IMR-90 (cell line): Measurements from ENCODE around the gene HSFX1. TPM values are rescaled to one million over a fixed set of nuclear protein-coding genes. Genes with fewer than 3 reads are reported as not detected.

Experiments
- ATAC-seq: fragments of 200-7000 bp; cut with Tn5 transposase; 2 replicates; pipeline ENCODE4 v1.9.1; 2020; ENCODE audit warnings: low read depth, mild to moderate bottlenecking, moderate library complexity
- BruUV-seq: library from RNA; stranded (reverse); fragments of 400-500 nt; replicated peaks from 2 replicates; lab custom pipeline; 2021; lab: Mats Ljungman, UMichigan
- CTCF ChIA-PET: fragments of 300-600 bp; formaldehyde crosslinking; extraction: SDS; loops from one replicate; lab custom pipeline; 2021; ENCODE audit warnings: antibody characterized with exemption; lab: Yijun Ruan, JAX
- POLR2A ChIA-PET: fragments of 300-600 bp; sonication (Branson Sonifier 250); formaldehyde crosslinking; loops from one replicate; lab custom pipeline; 2022; ENCODE audit warnings: antibody characterized with exemption; ENCODE audit not compliant: unreplicated experiment; lab: Charles Lee
- DNase-seq: peaks from one replicate; pipeline ENCODE4 v3.0.0; 2013
- H2AFZ ChIP-seq: replicated peaks from 2 replicates; pipeline ENCODE3; 2013; ENCODE audit warnings: low read length, mild to moderate bottlenecking; ENCODE audit not compliant: poor library complexity
- H2AK5ac ChIP-seq: 2 replicates; pipeline ENCODE4 v1.6.1; 2013; ENCODE audit warnings: low read depth, low read length, inconsistent platforms
- H2AK9ac ChIP-seq: replicated peaks from 2 replicates; pipeline ENCODE3; 2013; ENCODE audit warnings: mild to moderate bottlenecking, low read depth, low read length, moderate library complexity; ENCODE audit not compliant: poor library complexity
- H2BK120ac ChIP-seq: 2 replicates; pipeline ENCODE4 v1.6.1; 2013; ENCODE audit warnings: low read depth, low read length, inconsistent platforms
- H2BK15ac ChIP-seq: 3 replicates; pipeline ENCODE4 v1.6.1; 2013; ENCODE audit warnings: low read depth, low read length, inconsistent platforms
- H2BK20ac ChIP-seq: 2 replicates; pipeline ENCODE4 v1.6.1; 2013; ENCODE audit warnings: low read depth, mild to moderate bottlenecking, inconsistent platforms, low read length, moderate library complexity
- H2BK5ac ChIP-seq: 2 replicates; pipeline ENCODE4 v1.6.1; 2013; ENCODE audit warnings: mild to moderate bottlenecking, low read depth, low read length, inconsistent platforms; ENCODE audit not compliant: poor library complexity, severe bottlenecking
- H3K14ac ChIP-seq: replicated peaks from 2 replicates; pipeline ENCODE4 v1.6.1; 2013; ENCODE audit warnings: low read depth, low read length, inconsistent platforms
- H3K18ac ChIP-seq: 2 replicates; pipeline ENCODE4 v1.6.1; 2013; ENCODE audit warnings: low read depth, low read length, control low read depth
- H3K23ac ChIP-seq: 2 replicates; pipeline ENCODE4 v1.6.1; 2013; ENCODE audit warnings: low read depth, low read length, inconsistent platforms
- H3K27ac ChIP-seq: 2 replicates; pipeline ENCODE4 v1.5.1; 2013; ENCODE audit warnings: mild to moderate bottlenecking, control low read depth, low read length; ENCODE audit not compliant: insufficient read depth
- H3K27me3 ChIP-seq: 2 replicates; pipeline ENCODE4 v1.6.1; 2013; ENCODE audit warnings: low read length; ENCODE audit not compliant: control insufficient read depth, insufficient read depth
- H3K36me3 ChIP-seq: 2 replicates; pipeline ENCODE4 v1.6.1; 2013; ENCODE audit warnings: low read length, mixed read lengths; ENCODE audit not compliant: control insufficient read depth, insufficient read depth
- H3K4ac ChIP-seq: 2 replicates; pipeline ENCODE4 v1.6.1; 2013; ENCODE audit warnings: low read depth, low read length, inconsistent platforms
- H3K4me1 ChIP-seq: 2 replicates; pipeline ENCODE4 v1.6.1; 2013; ENCODE audit warnings: low read length, mixed read lengths; ENCODE audit not compliant: control insufficient read depth, insufficient read depth
- H3K4me2 ChIP-seq: 2 replicates; pipeline ENCODE4 v1.6.1; 2013; ENCODE audit warnings: low read depth, mild to moderate bottlenecking, control low read depth, low read length, moderate library complexity
- H3K4me3 ChIP-seq: 2 replicates; pipeline ENCODE4 v1.5.1; 2013; ENCODE audit warnings: low read depth, mild to moderate bottlenecking, control low read depth, low read length, moderate library complexity; ENCODE audit not compliant: insufficient read depth
- H3K56ac ChIP-seq: 2 replicates; pipeline ENCODE4 v1.6.1; 2013; ENCODE audit warnings: low read length, inconsistent platforms; ENCODE audit not compliant: insufficient read depth; ENCODE audit errors: extremely low read depth
- H3K79me1 ChIP-seq, 2 experiments: 2 replicates each; pipeline ENCODE4 v1.6.1; 2013; ENCODE audit warnings: low read length in 2 of 2, inconsistent platforms in 1 of 2, low read depth in 1 of 2
- H3K9ac ChIP-seq: 2 replicates; pipeline ENCODE4 v1.6.1; 2013; ENCODE audit warnings: low read depth, low read length, control low read depth
- H3K9me1 ChIP-seq: 2 replicates; pipeline ENCODE4 v1.6.1; 2013; ENCODE audit warnings: low read length, inconsistent platforms; ENCODE audit not compliant: insufficient read depth
- H3K9me3 ChIP-seq: 2 replicates; pipeline ENCODE4 v1.6.1; 2013; ENCODE audit warnings: low read length; ENCODE audit not compliant: control insufficient read depth, insufficient read depth
- H4K20me1 ChIP-seq: 2 replicates; pipeline ENCODE4 v1.6.1; 2013; ENCODE audit warnings: low read length, inconsistent platforms; ENCODE audit not compliant: insufficient read depth
- H4K5ac ChIP-seq: 2 replicates; pipeline ENCODE4 v1.6.1; 2013; ENCODE audit warnings: mild to moderate bottlenecking, low read depth, low read length, control low read depth
- H4K8ac ChIP-seq, 2 experiments: 2 replicates each; pipeline ENCODE4 v1.6.1; 2013; ENCODE audit warnings: low read depth in 2 of 2, low read length in 2 of 2, control low read depth in 1 of 2, inconsistent platforms in 1 of 2
- H4K91ac ChIP-seq: 2 replicates; pipeline ENCODE4 v1.6.1; 2013; ENCODE audit warnings: low read depth, low read length, inconsistent platforms; ENCODE audit not compliant: insufficient read depth
- CEBPB ChIP-seq: IDR thresholded peaks from 2 replicates; pipeline ENCODE4 v1.6.1; 2012; ENCODE audit warnings: low read depth, low read length, improper control_type of control experiment
- CHD1 ChIP-seq: IDR thresholded peaks from 2 replicates; pipeline ENCODE4 v1.6.1; 2012; ENCODE audit warnings: low read depth, low read length, improper control_type of control experiment
- CTCF ChIP-seq: conservative IDR thresholded peaks from 2 replicates; pipeline ENCODE4 v1.5.1; 2012; ENCODE audit warnings: mild to moderate bottlenecking, low read depth, low read length, improper control_type of control experiment
- ELK1 ChIP-seq: fragments of 150-350 bp; IDR thresholded peaks from 2 replicates; pipeline ENCODE4 v1.6.1; 2016; ENCODE audit warnings: low read depth, mild to moderate bottlenecking, low read length, moderate library complexity, borderline replicate concordance
- FOS ChIP-seq: fragments of 150-350 bp; IDR thresholded peaks from 2 replicates; pipeline ENCODE4 v1.6.1; 2016; ENCODE audit warnings: low read depth, low read length
- MAZ ChIP-seq: IDR thresholded peaks from 2 replicates; pipeline ENCODE4 v1.6.1; 2012; ENCODE audit warnings: low read depth, mild to moderate bottlenecking, low read length, improper control_type of control experiment, moderate library complexity, borderline replicate concordance
- MXI1 ChIP-seq: IDR thresholded peaks from 2 replicates; pipeline ENCODE4 v1.6.1; 2012; ENCODE audit warnings: low read depth, mild to moderate bottlenecking, low read length, moderate library complexity, borderline replicate concordance
- NFE2L2 ChIP-seq: fragments of 150-350 bp; IDR thresholded peaks from 2 replicates; pipeline ENCODE4 v1.6.1; 2016; ENCODE audit warnings: low read depth, mild to moderate bottlenecking, low read length
- RAD21 ChIP-seq: IDR thresholded peaks from 2 replicates; pipeline ENCODE4 v1.6.1; 2012; ENCODE audit warnings: low read length, improper control_type of control experiment
- SMC3 ChIP-seq: fragments of 150-350 bp; IDR thresholded peaks from 2 replicates; pipeline ENCODE4 v1.6.1; 2016; ENCODE audit warnings: low read depth, mild to moderate bottlenecking, antibody characterized with exemption, low read length, moderate library complexity
- WGBS, 2 experiments: methylation state at CpG; one replicate each; pipeline versions ENCODE4 v1.1.5 to v1.1.7; 2013; ENCODE audit warnings: missing lambda C conversion rate in 2 of 2; ENCODE audit not compliant: insufficient read length in 1 of 2; ENCODE audit errors: extremely low coverage in 2 of 2; 5-methylcytosine and 5-hydroxymethylcytosine counted together
- dilution Hi-C: fragments of 300-500 bp; cut with HindIII; formaldehyde crosslinking; loops from one replicate; pipeline ENCODE4 v1.14.3; 2018; ENCODE audit warnings: low sequenced_read_pairs; ENCODE audit not compliant: unreplicated experiment
- in situ Hi-C: fragments of 300-500 bp; cut with MboI; formaldehyde crosslinking; loops from 3 replicates; pipeline ENCODE4 v1.14.3; 2019; ENCODE audit warnings: low sequenced_read_pairs, inconsistent platforms, mixed read lengths
- intact Hi-C: fragments of 100-400 bp; cut with micrococcal nuclease; formaldehyde crosslinking; loops from 2 replicates; pipeline ENCODE4 v1.10.0; 2022
- polyA plus RNA-seq, 3 experiments: library from polyadenylated mRNA; depleted of rRNA; stranded (reverse); fragments of >200 nt; gene quantifications; 2 replicates each; pipeline ENCODE4 v1.2.3, GENCODE V29; 2012; ENCODE audit warnings: low replicate concordance in 1 of 3
- total RNA-seq: library from RNA; depleted of rRNA; stranded (reverse); fragments of >200 nt; gene quantifications from 2 replicates; pipeline ENCODE4 v1.2.3, GENCODE V29; 2012

HSFX1 gene
- total and polyA plus RNA-seq, 2 of the 4 experiments (the other 2 are of a cell fraction) = 0.18 to 0.36 TPM

DNA sequence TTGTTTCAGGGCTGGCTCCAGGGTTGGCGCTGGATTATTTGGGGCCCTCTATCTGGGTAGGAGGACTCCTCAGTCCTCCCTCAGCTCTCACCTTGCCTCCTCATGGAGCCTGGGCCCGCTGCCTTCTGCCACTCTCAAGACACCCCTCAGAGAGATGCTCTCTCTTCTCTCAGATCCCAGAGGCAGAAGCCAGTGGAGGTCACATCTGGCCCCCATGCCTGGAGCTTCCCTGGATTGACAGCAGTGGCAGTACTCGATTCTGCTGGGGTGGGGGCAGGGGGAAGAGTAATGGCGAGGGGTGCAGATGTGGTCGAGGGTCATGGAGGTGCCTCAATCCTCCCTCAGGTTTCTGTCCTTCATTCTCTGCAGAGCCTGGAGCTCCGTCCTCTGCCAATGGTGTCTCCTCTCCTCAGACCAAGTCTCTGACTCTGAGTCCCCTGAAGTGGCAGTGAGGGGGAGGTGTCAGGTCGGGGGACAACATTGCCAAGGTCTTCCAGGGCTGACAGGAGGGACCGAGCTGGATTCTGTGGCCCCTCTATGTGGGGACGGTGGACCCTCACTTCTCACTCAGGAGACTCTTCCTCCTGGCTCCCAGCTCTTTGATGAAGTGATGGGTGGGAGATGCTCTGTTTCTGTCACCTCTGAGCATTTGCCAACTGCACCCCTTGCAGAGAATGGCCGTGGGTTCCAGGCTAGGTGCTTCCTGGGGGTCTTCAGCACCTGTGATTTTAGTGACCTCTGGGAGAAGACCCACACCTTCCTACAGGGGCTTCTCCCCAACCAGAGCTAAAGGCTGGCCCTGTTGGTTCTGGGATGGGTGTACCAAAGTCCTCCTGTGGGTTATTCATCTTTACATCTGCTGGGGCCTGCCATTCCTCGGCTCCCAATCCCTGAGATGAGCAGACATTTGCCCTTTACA lies 10.9 kb upstream of the HSFX1 start:
- dilution Hi-C loops (no loop called here), intact Hi-C loops (no loop called here), in situ Hi-C loops (loop anchor here (25.0 kb wide), 1 partner anchor 99 kb away; no protein-coding TSS in a partner anchor)
- no peak overlapping the region for H2BK120ac ChIP-seq
- H2AK5ac ChIP-seq = no peak overlapping the region
- H3K4me1 ChIP-seq = no peaks in the 10 kb centered on the region
- no TSS peak for BruUV-seq
- no peak overlapping the region for H2BK20ac ChIP-seq
- H3K27ac ChIP-seq = no peak overlapping the region
- H4K8ac ChIP-seq = no peak overlapping the region
- no peaks in the 10 kb centered on the region for H3K9me3 ChIP-seq
- H4K5ac ChIP-seq = no peak overlapping the region
- H3K18ac ChIP-seq = no peak overlapping the region
- H4K91ac ChIP-seq = no peak overlapping the region
- H3K79me1 ChIP-seq = no peaks in the 10 kb centered on the region
- H3K9me1 ChIP-seq = no peaks in the 10 kb centered on the region
- H2AFZ ChIP-seq = no peak overlapping the region
- H3K4ac ChIP-seq = no peak overlapping the region
- TF ChIP-seq SMC3 (no peak), FOS (no peak), RAD21 (no peak), MAZ (no peak), MXI1 (no peak), CEBPB (no peak), ELK1 (no peak), CTCF (no peak), CHD1 (no peak), NFE2L2 (no peak)
- no peak overlapping the region for H3K23ac ChIP-seq
- no peak overlapping the region for H3K4me2 ChIP-seq
- ATAC-seq = no peak
- no peak overlapping the region for H3K9ac ChIP-seq
- no peak for DNase-seq
- H4K20me1 ChIP-seq = no peaks in the 10 kb centered on the region
- H3K56ac ChIP-seq = no peak overlapping the region
- no peak overlapping the region for H3K4me3 ChIP-seq
- no peak overlapping the region for H2BK5ac ChIP-seq
- H3K36me3 ChIP-seq = no peaks in the 10 kb centered on the region
- CTCF ChIA-PET = no interaction called here
- H3K27me3 ChIP-seq = no peaks in the 10 kb centered on the region
- POLR2A ChIA-PET = no interaction called here
- no CpG with 5 or more reads among the region's 11 CpGs for WGBS, 2 experiments
- no peak overlapping the region for H2AK9ac ChIP-seq
- H3K14ac ChIP-seq = no peak overlapping the region
- H2BK15ac ChIP-seq = no peak overlapping the region
